Measurements from ENCODE around the gene ERRFI1.
"Not testable (repeated sequence)": the region's sequence is repeated elsewhere in the genome, so short reads cannot be mapped to it uniquely, and the experiment has no call there.

- TF ChIP-seq CTCF (conservative IDR thresholded peaks at IDR 0.05; ENCODE audit: low read depth, low read length); EZH2 (IDR thresholded peaks at IDR 0.05; ENCODE audit: borderline replicate concordance, low read depth, low read length, poor library complexity, severe bottlenecking): not testable (repeated sequence)
These were observed 43.7 kb upstream of the ERRFI1 start for GRCh38 chr1:8069614-8070320.

Data from A673 (cell line).